HS-5 (cell line): ENCODE data around the gene AADAT.
"Not testable (repeated sequence)": the region's sequence is repeated elsewhere in the genome, so short reads cannot be mapped to it uniquely, and the experiment has no call there.

Source experiments
- DNase-seq: peaks from one replicate; pipeline ENCODE4 v3.0.0-alpha.2; 2012; ENCODE audit warnings: low read depth

AADAT gene

GRCh38 chr4:170090352-170091052 lies 746 bp upstream of the AADAT start:
- DNase-seq, result peak; percentile 26

GRCh38 chr4:170089274-170089667 lies 485 bp downstream of the AADAT start:
- DNase-seq, result peak; percentile 14

- no peak for DNase-seq
Measured at GRCh38 chr4:170088716-170089115, 1.0 kb downstream of the AADAT start.

- no peak for DNase-seq
Measured at GRCh38 chr4:170087163-170087700, 2.5 kb downstream of the AADAT start.

- no peak for DNase-seq
Measured at GRCh38 chr4:170083541-170083940, 6.2 kb downstream of the AADAT start.

GRCh38 chr4:170080496-170080895 lies 9.3 kb downstream of the AADAT start:
- no peak for DNase-seq

GRCh38 chr4:170079981-170080380 lies 9.8 kb downstream of the AADAT start:
- no peak for DNase-seq

- no peak for DNase-seq
Measured at GRCh38 chr4:170071196-170071595, 18.6 kb downstream of the AADAT start.

- DNase-seq, result no peak
Measured at GRCh38 chr4:170068438-170069128, 21.2 kb downstream of the AADAT start.

GRCh38 chr4:170059421-170059820 lies 30.3 kb downstream of the AADAT start:
- no peak for DNase-seq

- DNase-seq, result no peak
Measured at GRCh38 chr4:170058826-170059225, 30.9 kb downstream of the AADAT start.

GRCh38 chr4:170057866-170058265 lies 31.9 kb downstream of the AADAT start:
- DNase-seq, result no peak

- no peak for DNase-seq
Measured at GRCh38 chr4:170052919-170053318, 36.8 kb downstream of the AADAT start.

GRCh38 chr4:170051402-170051801 lies 38.4 kb downstream of the AADAT start:
- DNase-seq, result no peak

GRCh38 chr4:170049766-170050165 lies 40.0 kb downstream of the AADAT start:
- no peak for DNase-seq

GRCh38 chr4:170047771-170048354 lies 41.9 kb downstream of the AADAT start:
- DNase-seq, result peak; percentile 32

- not testable (repeated sequence) for DNase-seq
Measured at GRCh38 chr4:170046156-170046555, 43.6 kb downstream of the AADAT start.

- no peak for DNase-seq
Measured at GRCh38 chr4:170040031-170040680, 49.6 kb downstream of the AADAT start.

- DNase-seq, result no peak
Measured at GRCh38 chr4:170038769-170039168, 51.0 kb downstream of the AADAT start.

- no peak for DNase-seq
Measured at GRCh38 chr4:170038232-170038631, 51.5 kb downstream of the AADAT start.

- DNase-seq, result no peak
Measured at GRCh38 chr4:170037481-170037880, 52.3 kb downstream of the AADAT start.

GRCh38 chr4:170035845-170036244 lies 53.9 kb downstream of the AADAT start:
- DNase-seq, result no peak

GRCh38 chr4:170035231-170035630 lies 54.5 kb downstream of the AADAT start:
- DNase-seq, result no peak
